Aorta (tissue), 5 donors: ENCODE measurements around the gene PTPRG. TPM values are rescaled to one million over a fixed set of nuclear protein-coding genes. Genes with fewer than 3 reads are reported as not detected.
"Not testable (repeated sequence)": the region's sequence is repeated elsewhere in the genome, so short reads cannot be mapped to it uniquely, and the experiment has no call there.

Experiments used
- ATAC-seq: fragments of 200-7000 bp; cut with Tn5 transposase; one replicate; pipeline ENCODE4 v1.9.1; 2022; ENCODE audit warnings: moderate library complexity; ENCODE audit not compliant: low FRiP score
- DNase-seq, 2 donors: peaks; one replicate each; pipeline ENCODE4 v3.0.0-alpha.2; 2020
- H3K27ac ChIP-seq, 2 donors: one replicate each; pipeline ENCODE4 v1.5.1; 2013; ENCODE audit warnings: low read length in 2 of 2, mild to moderate bottlenecking in 2 of 2, moderate library complexity in 2 of 2, control low read depth in 1 of 2, inconsistent platforms in 1 of 2, low read depth in 1 of 2
- H3K27me3 ChIP-seq, 2 donors: one replicate each; pipeline ENCODE4 v1.6.1; 2013; ENCODE audit warnings: control low read depth in 1 of 2, low read length in 1 of 2, mild to moderate bottlenecking in 1 of 2, moderate library complexity in 1 of 2; ENCODE audit not compliant: insufficient read depth in 2 of 2, control insufficient read depth in 1 of 2
- H3K36me3 ChIP-seq, 2 donors: one replicate each; pipeline ENCODE4 v1.6.1; 2013; ENCODE audit warnings: control low read depth in 1 of 2, low read length in 1 of 2, mild to moderate bottlenecking in 1 of 2; ENCODE audit not compliant: insufficient read depth in 2 of 2, control insufficient read depth in 1 of 2
- H3K4me1 ChIP-seq, 2 donors: one replicate each; pipeline ENCODE4 v1.6.1; 2013; ENCODE audit warnings: low read length in 2 of 2, control low read depth in 1 of 2, mild to moderate bottlenecking in 1 of 2, moderate library complexity in 1 of 2; ENCODE audit not compliant: insufficient read depth in 2 of 2, control insufficient read depth in 1 of 2
- H3K4me3 ChIP-seq, 2 donors: one replicate each; pipeline ENCODE4 v1.5.1; 2013; ENCODE audit warnings: low read length in 2 of 2, control low read depth in 1 of 2, mild to moderate bottlenecking in 1 of 2
- H3K9me3 ChIP-seq: one replicate; pipeline ENCODE4 v1.6.1; 2013; ENCODE audit warnings: mild to moderate bottlenecking, low read length; ENCODE audit not compliant: control insufficient read depth
- WGBS, 2 donors: extraction: QIAGEN DNeasy Blood & Tissue Kit; methylation state at CpG; one replicate each; pipeline ENCODE4 v1.1.7; 2013; 5-methylcytosine and 5-hydroxymethylcytosine counted together
- intact Hi-C, 2 donors: fragments of 100-400 bp; cut with DNase I; formaldehyde crosslinking; loops; one replicate each; pipeline versions ENCODE4 v1.14.2 to v1.15.0; 2022
- polyA plus RNA-seq, 2 donors: library from polyadenylated mRNA; stranded (reverse); fragments of 200-250 nt; gene quantifications; one replicate each; pipeline ENCODE4 v1.2.3, GENCODE V29; 2013
- total RNA-seq, 2 donors: library from RNA; stranded (reverse); fragmentation: NEBNext Ultra II Directional; extraction: Animal tissue kit (Norgen Biotek cat#: 25700); gene quantifications; one replicate each; pipeline ENCODE4 v1.2.1, GENCODE V29; 2021
- donor health status: healthy with polysubstance abuse.
- donor health status: Bipolar disorder and iron deficiency.
- donor health status: DM: no; HTN: no; CAD: no.
- donor health status: DM: no; HTN: no; CAD: no.
- donor health status: DM: yes; HTN: yes; CAD: no.

Gene PTPRG
- total and polyA plus RNA-seq, 4 donors = 5.3 to 150 (median 52.4) TPM

GRCh38 chr3:61748288-61748687, 186.9 kb downstream of the PTPRG start:
- 87 to 89% methylated on average over 3 of the region's 3 CpGs for WGBS, 2 donors
- intact Hi-C loops = no loop called here
- Histone ChIP-seq H3K27ac (no peak overlapping the region), H3K4me3 (no peak overlapping the region), H3K9me3 (no peaks in the 10 kb centered on the region), H3K27me3 (no peaks in the 10 kb centered on the region), H3K36me3 (no peaks in the 10 kb centered on the region), H3K4me1 (peaks cover 5 to 7% of the 10 kb centered on the region in 2 donors)
- no peak for ATAC-seq
- no peak for DNase-seq

- ATAC-seq = no peak
- Histone ChIP-seq H3K4me3 (no peak overlapping the region), H3K27ac (no peak overlapping the region), H3K36me3 (peaks cover 0 to 2% of the 10 kb centered on the region in 2 donors), H3K27me3 (no peaks in the 10 kb centered on the region), H3K9me3 (no peaks in the 10 kb centered on the region), H3K4me1 (peaks cover 5 to 6% of the 10 kb centered on the region in 2 donors)
- intact Hi-C loops = loop anchor here in 1 of 2 donors (10.0 kb wide), 1 partner anchor 54 kb away; no protein-coding TSS in a partner anchor
- no peak for DNase-seq
- 42 to 46% methylated on average over 2 of the region's 2 CpGs for WGBS, 2 donors
Observed at GRCh38 chr3:61750766-61751165, 189.4 kb downstream of the PTPRG start.

GRCh38 chr3:61758839-61759238, 197.5 kb downstream of the PTPRG start:
- WGBS, 2 donors = 97 to 98% methylated on average over 3 of the region's 3 CpGs
- Histone ChIP-seq H3K9me3 (no peaks in the 10 kb centered on the region), H3K27me3 (no peaks in the 10 kb centered on the region), H3K4me1 (peaks cover 2% of the 10 kb centered on the region in 2 donors), H3K27ac (no peak overlapping the region), H3K4me3 (no peak overlapping the region), H3K36me3 (peaks cover 0 to 2% of the 10 kb centered on the region in 2 donors)
- DNase-seq = no peak
- ATAC-seq = no peak
- intact Hi-C loops = loop anchor here in 1 of 2 donors (10.0 kb wide), 1 partner anchor 46 kb away; no protein-coding TSS in a partner anchor

GRCh38 chr3:61760783-61761182, 199.4 kb downstream of the PTPRG start:
- H3K4me1 ChIP-seq, intact Hi-C loops, H3K27ac ChIP-seq, ATAC-seq, H3K27me3 ChIP-seq, H3K9me3 ChIP-seq, H3K36me3 ChIP-seq, H3K4me3 ChIP-seq, DNase-seq: not testable (repeated sequence)
- WGBS, 2 donors = 99 to 100% methylated on average over 2 of the region's 2 CpGs

GRCh38 chr3:61761694-61762430, 200.5 kb downstream of the PTPRG start:
- Histone ChIP-seq H3K9me3 (no peaks in the 10 kb centered on the region), H3K27me3 (no peaks in the 10 kb centered on the region), H3K4me3 (no peak overlapping the region), H3K36me3 (no peaks in the 10 kb centered on the region), H3K4me1 (peaks cover 0 to 6% of the 10 kb centered on the region in 2 donors), H3K27ac (no peak overlapping the region)
- no peak for DNase-seq
- 87 to 90% methylated on average over 8 of the region's 8 CpGs for WGBS, 2 donors
- no peak for ATAC-seq
- intact Hi-C loops = no loop called here

GRCh38 chr3:61765157-61765876, 203.9 kb downstream of the PTPRG start:
- Histone ChIP-seq H3K4me1 (peaks cover 0 to 11% of the 10 kb centered on the region in 2 donors), H3K4me3 (no peak overlapping the region), H3K36me3 (no peaks in the 10 kb centered on the region), H3K27me3 (no peaks in the 10 kb centered on the region), H3K9me3 (no peaks in the 10 kb centered on the region), H3K27ac (no peak overlapping the region)
- DNase-seq (no peak), ATAC-seq (no peak)
- intact Hi-C loops = no loop called here
- WGBS, 2 donors = 87 to 93% methylated on average over 5 of the region's 5 CpGs

- Histone ChIP-seq H3K4me3 (no peak overlapping the region), H3K4me1 (peaks cover 0 to 9% of the 10 kb centered on the region in 2 donors), H3K9me3 (no peaks in the 10 kb centered on the region), H3K36me3 (no peaks in the 10 kb centered on the region), H3K27me3 (no peaks in the 10 kb centered on the region), H3K27ac (no peak overlapping the region)
- intact Hi-C loops = no loop called here
- no peak for ATAC-seq
- DNase-seq = no peak
- WGBS, 2 donors = 17 to 34% methylated on average over 4 of the region's 4 CpGs
Observed at GRCh38 chr3:61768284-61769037, 207.1 kb downstream of the PTPRG start.

GRCh38 chr3:61769266-61769990, 208.1 kb downstream of the PTPRG start:
- intact Hi-C loops = no loop called here
- H3K4me3 ChIP-seq = no peak overlapping the region
- H3K27me3 ChIP-seq = no peaks in the 10 kb centered on the region
- ATAC-seq = no peak
- peaks cover 0 to 9% of the 10 kb centered on the region in 2 donors for H3K4me1 ChIP-seq
- H3K9me3 ChIP-seq = no peaks in the 10 kb centered on the region
- no peak for DNase-seq
- WGBS, 2 donors = 90 to 94% methylated on average over 7 of the region's 7 CpGs
- H3K36me3 ChIP-seq = no peaks in the 10 kb centered on the region
- H3K27ac ChIP-seq = no peak overlapping the region
